Mesenteric fat pad (tissue), 1 donor: Measurements from ENCODE around the gene MAN1C1. TPM values are rescaled to one million over a fixed set of nuclear protein-coding genes. Genes with fewer than 3 reads are reported as not detected.
"Not testable (repeated sequence)": the region's sequence is repeated elsewhere in the genome, so short reads cannot be mapped to it uniquely, and the experiment has no call there.

Source experiments
- DNase-seq: peaks from one replicate; pipeline ENCODE4 v3.0.0-alpha.2; 2020; ENCODE audit warnings: low spot score
- total RNA-seq: library from RNA; stranded (reverse); fragmentation: NEBNext Ultra II Directional; extraction: Animal tissue kit (Norgen Biotek cat#: 25700); gene quantifications from one replicate; pipeline ENCODE4 v1.2.1, GENCODE V29; 2021
- donor health status: DM: yes; HTN: yes; CAD: no.

The MAN1C1 gene
- total RNA-seq, 1 donor from 2014 or later, result 21.9 TPM

DNA sequence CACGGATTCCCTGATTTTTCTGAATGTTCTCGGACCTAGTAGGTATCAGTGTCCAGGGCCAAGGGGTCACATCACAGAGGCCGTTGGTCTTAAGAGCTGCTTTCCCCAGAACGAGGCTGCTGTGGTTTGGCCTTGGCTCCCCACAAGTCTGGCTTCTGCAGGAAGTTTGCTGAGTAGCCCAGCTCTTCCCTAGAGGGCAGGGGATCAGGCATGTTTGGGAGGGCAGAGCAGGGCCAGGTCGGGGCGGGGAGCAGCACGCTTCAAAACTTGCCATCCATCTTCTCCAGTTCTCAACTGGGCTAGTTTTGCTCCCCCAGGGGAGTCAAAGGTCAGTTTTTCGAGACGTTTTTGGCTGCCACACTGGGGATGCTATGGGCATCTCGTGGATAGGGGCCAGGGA is 37.0 kb downstream of the MAN1C1 start:
- peak; percentile 45 for DNase-seq

DNA sequence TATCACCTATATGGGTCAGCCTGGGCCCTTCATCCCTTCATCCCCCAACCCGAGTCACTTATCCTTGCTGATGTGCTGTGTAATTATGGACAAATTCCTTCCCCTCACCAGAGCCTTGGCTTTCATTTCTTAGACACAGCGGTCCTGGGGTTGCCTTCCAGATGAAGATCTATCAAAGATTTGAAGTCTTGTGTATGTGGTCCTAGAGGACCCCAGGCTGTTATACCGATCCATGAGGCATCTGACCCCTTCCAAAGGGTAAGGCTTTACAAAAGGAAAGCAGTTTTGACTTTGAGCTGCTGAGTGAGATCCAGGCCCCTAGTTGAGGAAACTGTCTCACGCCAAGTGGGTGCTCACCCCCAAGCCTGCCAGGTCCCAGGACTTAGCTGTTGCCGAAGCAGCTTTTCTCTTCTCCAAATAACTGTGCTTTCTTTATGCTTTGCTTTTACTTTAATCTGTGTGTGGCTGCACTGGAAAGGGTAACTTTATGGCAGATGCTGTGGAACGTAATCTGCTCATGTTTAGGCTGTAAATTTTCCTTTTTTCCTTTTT is 37.6 kb downstream of the MAN1C1 start:
- peak; percentile 68 for DNase-seq

DNA sequence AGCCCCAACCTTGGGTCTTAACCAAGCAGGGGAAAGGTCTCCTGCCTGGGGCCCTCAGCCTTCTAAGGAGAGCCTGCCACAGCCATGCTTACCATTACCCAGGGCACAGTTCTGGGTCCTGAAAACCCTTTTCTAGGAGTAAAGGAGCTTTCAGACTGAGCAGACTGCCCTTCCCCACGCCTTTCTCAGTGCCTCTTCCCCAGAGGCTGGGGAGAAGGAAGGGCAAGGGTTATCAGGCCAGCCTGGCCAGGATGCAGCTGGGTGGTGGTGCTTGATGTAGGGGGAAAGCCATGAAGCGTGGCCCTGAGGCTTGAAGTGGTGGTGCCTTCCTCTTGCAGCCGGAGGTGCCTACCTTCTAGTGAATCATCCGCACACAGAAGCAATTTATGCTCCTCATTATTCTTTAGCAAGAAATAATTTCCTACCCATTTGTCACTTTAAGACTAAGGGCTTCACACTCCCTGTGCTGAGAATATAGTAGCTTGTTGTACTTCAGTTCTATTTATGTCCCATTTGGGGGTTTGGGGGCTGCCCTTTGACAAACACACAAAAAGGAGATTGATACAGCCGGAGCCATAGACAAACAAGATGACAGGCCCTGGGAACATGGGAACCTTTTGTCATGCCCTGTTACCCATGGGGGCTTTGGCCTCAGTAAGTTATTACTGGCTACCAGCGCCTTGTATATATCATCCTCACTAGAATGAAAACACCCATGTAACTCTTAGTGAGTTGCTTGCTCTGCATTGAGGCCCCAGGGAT is 40.7 kb downstream of the MAN1C1 start:
- peak; percentile 80 for DNase-seq

DNA sequence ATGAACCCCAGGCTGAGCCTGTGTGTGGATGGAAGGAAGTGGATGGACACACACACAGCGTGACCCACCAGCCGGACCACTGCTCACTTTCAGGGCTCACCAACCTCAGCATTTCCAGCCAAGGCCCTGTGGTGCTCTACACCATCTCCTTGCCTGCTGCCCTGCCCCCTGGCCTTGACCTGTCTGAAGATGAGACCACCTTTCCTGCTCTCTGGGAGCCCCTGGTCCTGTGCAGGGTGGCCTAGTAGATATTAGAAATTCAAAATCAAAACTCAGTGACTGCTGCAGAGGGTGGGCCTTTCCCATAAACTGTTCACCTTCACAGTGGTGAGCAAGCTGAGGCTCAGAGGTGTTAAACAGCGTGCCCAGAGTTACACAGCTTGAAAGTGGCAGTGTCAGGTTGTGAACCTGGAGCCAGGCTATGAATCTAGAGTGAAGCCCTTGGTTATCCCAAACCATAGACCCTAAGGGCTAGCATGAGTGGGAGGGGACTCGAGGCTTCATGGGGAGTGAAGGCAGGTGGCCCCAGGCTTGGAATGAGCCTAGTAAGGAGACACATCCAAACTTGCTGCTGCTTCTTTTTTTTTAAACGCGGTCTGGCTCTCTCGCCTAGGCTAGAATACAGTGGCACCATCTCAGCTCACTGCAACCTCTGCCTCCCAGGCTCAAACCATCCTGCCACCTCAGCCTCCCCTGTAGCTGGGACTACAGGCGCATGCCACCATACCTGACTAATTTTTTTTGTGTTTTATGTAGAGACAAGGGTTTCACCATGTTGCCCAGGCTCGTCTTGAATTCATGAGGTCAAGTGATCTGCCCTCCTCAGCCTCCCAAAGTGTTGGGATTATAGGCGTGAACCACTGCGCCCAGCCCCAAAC is 41.5 kb downstream of the MAN1C1 start:
- DNase-seq, result peak; percentile 76

DNA sequence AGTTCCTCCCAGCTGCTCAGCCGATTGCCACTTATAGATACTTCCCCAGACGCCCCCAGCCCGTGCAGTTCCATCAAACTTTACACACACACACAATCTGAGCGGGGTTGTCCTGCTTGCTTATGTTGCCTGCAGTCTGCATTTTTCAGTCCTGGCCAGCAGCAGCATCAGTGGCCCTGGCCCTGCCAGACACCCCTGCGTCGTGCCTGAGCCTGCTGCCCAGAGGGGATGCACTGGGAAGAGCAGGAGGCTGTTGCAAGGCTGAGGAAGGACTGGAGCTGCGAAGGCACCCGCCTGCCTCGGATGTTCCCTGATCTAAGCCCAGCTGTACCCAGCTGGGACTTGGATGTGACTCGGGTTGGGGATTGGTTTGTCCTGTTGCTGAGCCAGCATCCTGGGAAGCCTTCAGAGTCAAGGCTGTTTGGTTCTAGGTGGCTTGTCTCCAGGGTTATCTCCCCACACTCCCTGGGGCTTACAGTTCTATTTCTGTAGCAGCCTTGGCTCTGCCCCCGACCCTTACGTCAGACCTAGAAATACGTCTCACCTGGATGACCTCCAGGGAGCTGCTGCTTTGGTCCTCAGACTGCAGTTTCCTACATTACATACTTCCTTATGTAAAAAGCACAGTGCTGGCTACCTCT is 42.3 kb downstream of the MAN1C1 start:
- DNase-seq, result peak; percentile 78

DNA sequence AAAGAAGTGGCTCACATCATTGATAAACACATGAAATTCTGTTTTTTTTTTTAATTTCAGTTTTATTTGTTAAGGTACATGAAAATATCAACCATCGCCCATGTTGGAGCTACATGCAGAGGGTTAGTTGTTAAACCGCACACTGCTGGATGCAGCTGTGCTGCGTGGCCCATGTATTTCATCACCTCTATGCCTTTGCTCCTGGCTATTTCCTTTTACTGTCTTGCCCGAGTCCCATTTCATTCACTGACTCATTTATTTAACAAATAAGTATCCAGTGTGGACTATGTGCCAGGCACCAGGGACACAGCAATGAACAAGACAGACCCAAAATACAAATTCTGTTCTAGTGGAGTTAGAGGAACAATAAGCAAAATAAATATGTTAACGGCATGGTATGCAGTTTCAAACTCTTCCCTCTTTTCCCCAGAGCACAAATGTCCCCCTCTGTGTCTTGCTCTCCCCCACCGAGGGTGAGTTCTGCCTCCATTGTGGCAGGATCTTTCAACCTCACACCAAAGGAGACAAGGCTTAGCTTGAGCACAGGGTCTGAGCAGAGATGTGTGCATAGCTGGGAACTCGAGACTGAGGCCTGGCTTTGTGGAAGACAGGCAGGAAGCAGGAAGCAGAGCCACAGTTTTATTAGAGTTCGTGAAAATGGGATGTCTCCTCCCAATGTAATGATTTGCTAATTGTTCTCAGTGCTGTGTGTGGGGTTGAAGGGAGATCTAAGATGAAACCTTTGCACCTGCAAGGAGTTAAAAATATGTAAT is 44.6 kb downstream of the MAN1C1 start:
- DNase-seq, result peak; percentile 22

DNA sequence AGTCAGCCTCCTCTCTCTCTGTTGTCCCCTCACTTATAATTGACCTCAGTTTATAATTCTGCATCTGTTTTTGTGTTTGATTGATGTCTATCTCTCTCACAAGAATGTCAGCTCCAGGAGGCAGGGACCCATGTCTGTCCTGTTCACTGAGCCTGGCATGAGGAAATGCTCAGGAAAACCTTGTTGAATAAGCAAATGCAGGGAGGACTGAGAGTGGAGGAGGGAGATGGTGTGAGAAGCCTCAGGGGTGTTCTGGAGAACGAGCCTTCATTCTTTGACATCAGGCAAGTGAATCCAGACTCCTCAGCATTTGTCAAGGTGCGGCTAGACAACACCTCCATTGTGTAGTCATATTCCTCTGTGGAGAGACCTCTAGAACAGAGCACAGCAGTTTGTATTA is 45.5 kb downstream of the MAN1C1 start:
- peak; percentile 16 for DNase-seq

DNA sequence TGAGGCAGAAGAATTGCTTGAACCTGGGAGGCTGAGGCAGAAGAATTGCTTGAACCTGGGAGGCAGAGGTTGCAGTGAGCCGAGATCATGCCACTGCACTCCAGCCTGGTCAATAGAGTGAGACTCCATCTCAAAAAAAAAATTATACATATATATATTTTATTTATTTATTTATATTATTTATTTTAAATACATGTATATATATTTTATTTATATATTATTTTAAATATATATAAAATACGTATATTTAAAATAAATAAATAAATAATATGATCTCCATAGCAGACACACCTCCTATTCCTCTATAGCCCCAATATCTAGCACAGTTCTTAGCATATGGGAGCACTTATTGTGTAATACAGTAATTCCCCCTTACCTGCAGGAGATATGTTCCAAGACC is 46.4 kb downstream of the MAN1C1 start:
- DNase-seq, result not testable (repeated sequence)

DNA sequence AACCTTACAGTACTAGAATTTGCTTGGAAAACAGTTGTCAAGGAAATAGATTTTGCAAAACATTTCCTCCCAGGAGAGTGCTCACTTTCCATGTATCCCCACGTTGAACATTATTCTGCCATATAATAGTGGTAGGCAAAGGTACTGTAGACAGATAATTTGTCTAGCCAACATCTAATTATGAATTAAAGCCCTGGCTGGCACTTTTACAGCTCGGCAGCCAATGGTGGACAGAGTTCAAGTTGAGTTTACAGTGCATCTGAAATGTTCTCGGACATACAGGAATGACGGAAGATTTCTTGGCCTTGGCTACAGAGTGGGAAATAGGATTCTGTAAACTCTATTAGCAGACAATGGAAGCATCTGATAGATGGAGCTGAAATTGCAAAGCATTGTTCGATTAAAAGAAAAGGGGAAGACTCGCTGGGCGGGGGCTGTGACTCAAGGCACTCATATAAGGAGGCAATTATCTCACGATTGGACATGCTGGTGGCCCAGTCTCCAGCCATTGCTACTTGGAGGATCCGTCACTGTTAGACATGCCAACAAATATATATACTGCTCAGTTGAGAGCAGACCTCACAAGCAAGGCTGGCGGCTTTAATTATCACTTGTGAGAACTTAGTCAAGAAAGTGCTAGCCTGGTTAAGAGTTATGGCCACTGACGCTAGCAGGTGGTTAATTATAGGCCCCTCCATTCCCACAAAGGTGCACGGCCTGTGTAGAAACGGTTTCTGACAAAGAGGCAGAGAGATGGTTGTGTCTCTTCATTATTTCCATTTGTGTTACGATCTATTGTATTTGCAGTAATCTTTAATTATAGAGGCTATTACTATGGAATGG is 48.0 kb downstream of the MAN1C1 start:
- DNase-seq, result no peak

DNA sequence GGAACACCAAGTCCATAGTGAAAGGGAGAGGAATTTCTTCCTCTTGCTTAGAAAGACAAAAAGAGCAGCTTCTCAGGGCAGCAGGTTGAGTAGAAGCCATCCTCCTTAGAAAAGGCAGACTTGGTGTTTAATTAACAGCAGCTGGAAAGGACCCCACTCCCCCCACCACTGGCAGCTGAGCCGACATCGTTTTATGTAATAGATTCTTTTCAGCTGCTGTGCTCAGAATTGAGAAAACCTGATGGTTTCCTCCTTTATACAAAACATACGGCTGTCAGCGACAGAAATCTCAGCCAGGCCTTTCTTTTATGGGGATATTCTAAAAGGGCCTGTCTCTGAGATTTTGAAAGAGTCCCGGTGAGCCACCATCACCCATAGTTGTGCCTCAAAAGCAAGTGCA is 49.9 kb downstream of the MAN1C1 start:
- DNase-seq, result no peak

DNA sequence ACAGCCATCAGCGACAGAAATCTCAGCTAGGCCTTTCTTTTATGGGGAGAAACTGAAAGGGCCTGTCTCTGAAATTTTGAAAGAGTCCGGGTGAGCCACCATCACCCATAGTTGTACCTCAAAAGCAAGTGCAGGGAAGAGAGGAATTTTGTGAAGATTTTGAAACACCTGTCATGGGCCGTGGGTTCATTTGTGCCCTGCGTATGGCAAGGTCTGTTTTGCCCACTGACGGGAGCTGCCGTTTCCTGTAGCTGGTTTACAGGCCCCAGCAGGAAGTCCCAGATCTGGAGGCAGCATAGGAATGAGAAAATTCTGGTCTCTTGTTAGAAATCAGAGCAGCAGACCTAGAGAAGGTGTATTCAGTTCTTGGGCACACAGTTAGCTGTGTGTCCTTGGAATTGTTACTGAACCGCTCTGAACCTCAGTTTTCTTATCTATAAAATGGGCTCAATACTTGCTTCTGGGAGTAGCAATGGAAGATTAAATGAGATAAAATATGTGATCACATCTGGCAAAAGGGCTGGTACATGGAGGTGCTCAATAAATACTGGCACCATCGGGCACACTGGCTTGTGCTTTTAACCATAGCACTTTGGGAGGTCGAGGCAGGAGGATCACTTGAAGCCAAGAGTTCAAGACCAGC is 52.5 kb downstream of the MAN1C1 start:
- no peak for DNase-seq

DNA sequence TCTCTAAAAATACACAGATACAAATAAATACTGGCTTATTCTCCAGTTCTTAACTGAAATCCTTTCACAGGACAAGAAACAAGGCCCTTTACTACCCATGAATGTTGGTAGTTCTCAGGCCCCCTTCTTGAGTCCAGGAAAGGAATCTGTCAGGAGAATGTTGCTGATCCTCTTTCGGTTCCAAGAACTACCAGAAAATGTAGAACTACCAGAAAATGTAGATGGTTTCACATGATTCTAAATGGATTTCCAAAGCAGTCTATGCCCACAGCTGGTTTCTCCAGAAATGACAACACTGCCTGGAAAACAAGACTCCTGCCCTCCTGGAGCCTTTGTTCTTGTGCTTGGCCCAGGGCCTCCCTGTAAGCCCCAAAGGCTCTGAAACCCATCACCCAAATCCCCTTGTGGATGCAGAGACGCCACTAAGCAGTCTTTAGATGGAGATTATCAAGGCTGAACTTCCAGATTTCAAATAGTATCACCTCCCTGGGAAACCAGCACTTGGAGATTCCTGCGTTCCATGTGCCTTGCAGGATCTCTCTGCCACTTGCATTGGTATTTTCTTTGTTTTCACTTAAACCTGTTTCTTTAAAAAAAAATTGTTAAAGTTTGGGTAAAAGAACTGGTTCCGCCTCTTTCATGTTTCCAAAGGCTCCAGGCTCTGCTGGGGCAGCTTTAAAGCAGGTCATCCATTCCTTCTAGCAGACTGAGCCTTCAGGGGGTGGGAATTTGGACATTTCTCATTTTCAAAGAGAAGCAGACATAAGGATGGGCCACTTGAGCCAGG is 53.4 kb downstream of the MAN1C1 start:
- DNase-seq, result no peak

DNA sequence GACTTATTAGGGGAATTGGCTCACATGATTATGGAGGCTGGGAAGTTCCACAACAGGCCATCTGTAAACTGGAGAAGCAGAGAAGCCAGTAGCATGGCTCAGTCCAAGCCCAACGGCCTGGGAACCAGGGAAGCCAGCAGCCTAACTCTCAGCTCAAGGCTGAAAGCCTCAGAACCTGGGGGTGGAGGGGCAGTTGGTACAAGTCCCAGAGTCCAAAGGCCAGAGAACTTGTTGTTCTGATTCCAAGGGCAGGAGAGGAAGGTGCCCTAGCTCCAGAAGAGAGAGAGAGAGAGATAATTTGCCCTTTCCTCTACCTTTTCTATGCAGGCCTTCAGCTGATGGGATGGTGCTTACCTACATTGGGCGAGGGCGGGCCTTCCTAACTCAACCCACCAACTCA is 55.3 kb downstream of the MAN1C1 start:
- no peak for DNase-seq

DNA sequence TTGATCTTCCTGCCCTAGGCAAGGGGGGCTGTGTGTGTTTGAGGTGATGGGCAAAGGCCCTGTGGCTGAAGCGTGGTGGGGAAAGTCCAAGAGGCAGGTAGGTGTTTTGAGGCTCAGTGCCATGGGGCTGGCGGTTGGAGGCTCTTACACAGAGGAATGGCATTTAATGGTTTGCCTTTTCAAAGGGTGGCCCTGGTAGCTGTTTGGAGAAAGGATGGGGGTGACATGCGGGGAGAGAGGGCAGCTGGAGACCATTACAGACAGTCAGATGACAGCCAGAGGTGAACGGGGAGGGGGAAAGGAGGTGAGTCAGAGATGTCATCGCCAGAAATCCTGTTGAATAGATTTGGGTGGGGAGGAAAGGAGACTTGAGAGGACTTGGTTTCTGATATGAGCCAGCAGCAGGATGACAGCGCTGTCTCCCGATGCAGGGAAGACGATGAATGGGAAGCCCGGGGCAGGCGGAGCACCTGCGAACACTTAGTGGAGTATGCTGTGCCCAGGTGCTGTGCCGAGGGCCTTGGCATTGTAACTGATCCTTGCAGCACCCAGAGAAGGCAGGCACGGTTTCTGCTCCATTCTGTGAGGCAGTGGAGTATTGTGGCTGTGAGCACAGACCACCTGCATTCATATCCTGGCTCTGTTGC is 56.3 kb downstream of the MAN1C1 start:
- no peak for DNase-seq

DNA sequence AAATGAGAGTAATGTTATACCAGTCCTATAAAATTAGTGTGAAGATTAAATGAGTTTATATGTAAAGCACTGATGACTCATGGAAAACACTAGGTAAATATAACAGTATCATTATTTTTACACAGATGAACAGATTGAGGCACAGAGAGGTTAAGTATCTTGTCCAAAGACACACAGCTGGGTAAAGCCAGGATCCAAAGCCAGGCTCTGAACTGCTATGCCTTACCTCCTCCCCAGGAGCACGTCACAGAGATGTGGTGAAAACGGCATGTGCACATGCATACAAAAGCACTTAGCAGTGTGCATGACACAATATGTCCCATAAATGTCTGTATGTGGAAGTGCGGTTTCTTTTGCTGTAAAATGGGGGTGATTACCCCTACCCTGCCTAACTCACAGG is 56.9 kb downstream of the MAN1C1 start:
- DNase-seq, result no peak

DNA sequence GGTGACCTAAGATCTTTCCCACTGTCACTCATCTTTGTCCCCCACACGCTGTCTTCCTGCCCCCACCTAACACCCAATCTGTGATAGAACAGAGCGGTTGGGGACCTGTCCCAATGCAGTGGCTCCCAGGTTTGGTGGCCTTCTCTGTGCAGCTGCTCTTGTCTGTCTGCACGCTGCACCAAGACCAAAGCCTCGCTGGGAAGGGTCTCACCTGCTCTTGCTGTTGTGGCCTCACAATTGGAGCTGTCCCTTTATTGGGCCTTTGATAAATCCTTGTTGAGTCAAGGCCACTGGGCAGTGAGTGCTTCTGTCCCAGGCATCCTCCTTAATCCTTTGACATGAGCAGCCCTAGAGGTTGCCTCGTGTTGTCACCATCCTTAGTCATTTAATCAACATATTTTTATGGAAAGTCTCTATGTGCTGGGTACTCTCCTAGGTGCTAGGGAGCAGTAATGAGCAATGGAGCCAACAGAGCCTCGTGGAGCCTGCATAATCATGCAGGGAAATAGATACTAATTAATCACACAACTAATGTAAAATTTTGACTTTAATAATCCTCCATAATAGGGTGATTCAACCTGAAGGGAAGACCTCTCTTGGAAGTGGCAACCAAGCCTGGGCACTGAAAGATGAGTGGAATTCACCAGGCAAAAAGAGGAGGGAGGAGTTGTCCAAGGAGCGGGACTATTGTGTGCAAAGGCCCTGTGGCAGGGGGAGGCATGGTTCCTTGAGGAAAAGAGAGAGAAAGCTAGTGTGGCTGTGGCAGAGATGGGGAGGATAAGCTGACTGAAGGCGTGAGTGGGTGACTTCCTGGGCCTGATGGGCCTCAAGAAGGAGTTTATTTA is 57.6 kb downstream of the MAN1C1 start:
- DNase-seq, result no peak

DNA sequence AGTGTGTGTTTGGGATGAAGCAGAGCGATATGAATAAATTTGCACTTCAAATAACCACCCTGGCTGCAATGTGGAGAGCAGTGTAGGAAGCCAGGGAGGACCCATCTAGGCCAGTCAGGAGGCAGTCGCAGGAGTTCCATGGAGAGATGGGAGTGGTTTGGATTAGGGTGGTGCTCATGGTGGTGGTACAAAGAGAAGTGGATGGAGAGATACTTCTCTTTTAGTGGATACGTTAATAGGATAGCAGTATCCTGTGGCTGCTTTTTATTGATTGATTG is 58.2 kb downstream of the MAN1C1 start:
- DNase-seq, result no peak
